T-helper 1 cell (primary cell): ENCODE measurements around the gene ANKLE1.
"Not testable (repeated sequence)": the region's sequence is repeated elsewhere in the genome, so short reads cannot be mapped to it uniquely, and the experiment has no call there.

Experiments
- DNase-seq, 5 donors: peaks; one replicate each; pipeline ENCODE4 v3.0.0-alpha.2; 2012 to 2020

ANKLE1 gene

GRCh38 chr19:17246681-17247425, 34.8 kb upstream of the ANKLE1 start:
- DNase-seq, result no peak

- no peak for DNase-seq
Observed at GRCh38 chr19:17248011-17248776, 33.5 kb upstream of the ANKLE1 start.

- DNase-seq, result no peak
Observed at GRCh38 chr19:17249887-17250548, 31.7 kb upstream of the ANKLE1 start.

- DNase-seq, result no peak
Observed at GRCh38 chr19:17254636-17255035, 27.1 kb upstream of the ANKLE1 start.

- no peak for DNase-seq
Observed at GRCh38 chr19:17255150-17255621, 26.5 kb upstream of the ANKLE1 start.

- DNase-seq, result no peak
Observed at GRCh38 chr19:17256130-17256529, 25.6 kb upstream of the ANKLE1 start.

GRCh38 chr19:17259118-17259780, 22.5 kb upstream of the ANKLE1 start:
- no peak for DNase-seq

- DNase-seq, result no peak
Observed at GRCh38 chr19:17259934-17260333, 21.8 kb upstream of the ANKLE1 start.

GRCh38 chr19:17260842-17261325, 20.8 kb upstream of the ANKLE1 start:
- DNase-seq, result peak; percentile 74 to 86 (median 84)

- no peak for DNase-seq
Observed at GRCh38 chr19:17262557-17262956, 19.1 kb upstream of the ANKLE1 start.

GRCh38 chr19:17263712-17264640, 17.7 kb upstream of the ANKLE1 start:
- no peak for DNase-seq

- DNase-seq, result no peak
Observed at GRCh38 chr19:17264641-17264979, 17.1 kb upstream of the ANKLE1 start, which contains the start of gene USHBP1. Gene USHBP1, minus strand, starts transcription at chr19:17264745. Its CDS starts 446 bp downstream, at chr19:17264299.

- no peak for DNase-seq
Observed at GRCh38 chr19:17266026-17266425, 15.7 kb upstream of the ANKLE1 start.

- DNase-seq, result no peak
Observed at GRCh38 chr19:17266589-17266974, 15.1 kb upstream of the ANKLE1 start.

GRCh38 chr19:17266975-17267788, 14.5 kb upstream of the ANKLE1 start, which contains the start of gene BABAM1:
Gene BABAM1, plus strand, starts transcription at chr19:17267443. Its CDS starts 1,364 bp downstream, at chr19:17268807.
- peak; percentile 89 to 98 (median 94) for DNase-seq

- DNase-seq, result no peak
Observed at GRCh38 chr19:17268754-17269153, 12.9 kb upstream of the ANKLE1 start.

GRCh38 chr19:17274892-17275291, 6.8 kb upstream of the ANKLE1 start:
- DNase-seq, result not testable (repeated sequence)

- DNase-seq, result no peak
Observed at GRCh38 chr19:17275441-17276175, 6.1 kb upstream of the ANKLE1 start.

- no peak for DNase-seq
Observed at GRCh38 chr19:17279436-17279835, 2.3 kb upstream of the ANKLE1 start.
